Stimulated activated CD4-positive, alpha-beta T cell treated with anti-CD3 and anti-CD28 coated beads, TNF-alpha, amount 100 ng/mL, for 1 hour (primary cell): ENCODE results near the gene ALDOC.

ENCODE experiments used
- DNase-seq, 3 donors: peaks; one replicate each; pipeline ENCODE4 v3.0.0-alpha.2; 2020; ENCODE audit warnings: low read depth in 3 of 3, low spot score in 1 of 3

Gene ALDOC

GRCh38 chr17:28533091-28533807 is 43.4 kb downstream of the ALDOC start:
- no peak for DNase-seq

- DNase-seq, result no peak
These were observed 44.4 kb downstream of the ALDOC start for GRCh38 chr17:28532050-28532960.

- DNase-seq, result no peak
These were observed 45.8 kb downstream of the ALDOC start for GRCh38 chr17:28530926-28531325.

- no peak for DNase-seq
These were observed 46.4 kb downstream of the ALDOC start for GRCh38 chr17:28530250-28530649.

- no peak for DNase-seq
These were observed 47.7 kb downstream of the ALDOC start for GRCh38 chr17:28529013-28529400.

GRCh38 chr17:28528327-28529012 is 48.2 kb downstream of the ALDOC start:
- DNase-seq, result no peak

- no peak for DNase-seq
These were observed 48.8 kb downstream of the ALDOC start for GRCh38 chr17:28527859-28528258.

- DNase-seq, result no peak
These were observed 49.5 kb downstream of the ALDOC start for GRCh38 chr17:28527181-28527681.

- DNase-seq, result no peak
These were observed 50.3 kb downstream of the ALDOC start for GRCh38 chr17:28526381-28526780.

- no peak for DNase-seq
These were observed 51.9 kb downstream of the ALDOC start for GRCh38 chr17:28524476-28525424.

- DNase-seq, result no peak
These were observed 52.8 kb downstream of the ALDOC start for GRCh38 chr17:28523876-28524275.

GRCh38 chr17:28523186-28523585 is 53.5 kb downstream of the ALDOC start:
- DNase-seq, result no peak
